HepG2 (cell line): ENCODE measurements around the gene CAPZA2. TPM values are rescaled to one million over a fixed set of nuclear protein-coding genes. Genes with fewer than 3 reads are reported as not detected.

Experiments
- DNMT1 ChIP-seq: sonication (generic); formaldehyde crosslinking; IDR thresholded peaks from 2 replicates; pipeline ENCODE4 v1.5.1; 2020; ENCODE audit warnings: mild to moderate bottlenecking, missing genetic modification reagents
- FOXK1 ChIP-seq: sonication (generic); formaldehyde crosslinking; IDR thresholded peaks from 2 replicates; pipeline ENCODE4 v1.4.0; 2020; ENCODE audit warnings: low read depth, missing genetic modification reagents, borderline replicate concordance
- KDM5B ChIP-seq: sonication (generic); formaldehyde crosslinking; IDR thresholded peaks from 2 replicates; pipeline ENCODE4 v1.4.0; 2020; ENCODE audit warnings: missing genetic modification reagents, mild to moderate bottlenecking, borderline replicate concordance
- polyA plus RNA-seq, 8 experiments: library from polyadenylated mRNA; depleted of rRNA in 3 of 8; stranded (reverse) in 7 of 8; unstranded in 1 of 8; fragments of >200 nt; fragmentation: Illumina TruSeq in 4 of 8; extraction: Trizol in 4 of 8; gene quantifications; 2 replicates each; pipeline versions ENCODE4 v1.2.1 to v1.2.3, GENCODE V29; 2011 to 2016; ENCODE audit warnings: low read depth in 4 of 8, missing spikeins in 1 of 8, mixed read lengths in 1 of 8; ENCODE audit not compliant: insufficient read depth in 1 of 8
- total RNA-seq, 5 experiments: library from RNA; depleted of rRNA; stranded (reverse); fragments of >200 nt; fragmentation: Illumina TruSeq; extraction: Trizol; gene quantifications; 2 replicates each; pipeline ENCODE4 v1.2.3, GENCODE V29; 2016; ENCODE audit warnings: low read depth in 1 of 5
- TF ChIP-seq, protein P1 (sequence below): sonication (generic); formaldehyde crosslinking; IDR thresholded peaks from 2 replicates; pipeline ENCODE4 v1.8.1; 2023; ENCODE audit warnings: mild to moderate bottlenecking, moderate library complexity, missing genetic modification reagents
- TF ChIP-seq, protein P2 (sequence below): sonication (generic); formaldehyde crosslinking; IDR thresholded peaks from 2 replicates; pipeline ENCODE4 v1.4.0; 2020; ENCODE audit warnings: low read depth, mild to moderate bottlenecking, missing genetic modification reagents
- TF ChIP-seq, protein P3 (sequence below): sonication (generic); formaldehyde crosslinking; IDR thresholded peaks from 2 replicates; pipeline ENCODE4 v1.4.0; 2020; ENCODE audit warnings: mild to moderate bottlenecking, missing genetic modification reagents, borderline replicate concordance
- TF ChIP-seq, protein P4 (sequence below): sonication (generic); formaldehyde crosslinking; IDR thresholded peaks from 2 replicates; pipeline ENCODE4 v1.4.0; 2020; ENCODE audit warnings: missing genetic modification reagents, borderline replicate concordance
- TF ChIP-seq, protein P5 (sequence below), 2 experiments: sonication (generic) in 1 of 2; formaldehyde crosslinking in 1 of 2; IDR thresholded peaks; 2 replicates each; pipeline versions ENCODE4 v1.6.1 to v1.9.0; 2014 to 2022; ENCODE audit warnings: antibody characterized with exemption in 1 of 2, borderline replicate concordance in 1 of 2, inconsistent platforms in 1 of 2, low read depth in 1 of 2, missing genetic modification reagents in 1 of 2

The CAPZA2 gene
- total and polyA plus RNA-seq, 2 of the 13 experiments (the other 11 are each of a cell fraction or from before 2014, with no cell fraction given): 38.4 to 199 TPM

DNA sequence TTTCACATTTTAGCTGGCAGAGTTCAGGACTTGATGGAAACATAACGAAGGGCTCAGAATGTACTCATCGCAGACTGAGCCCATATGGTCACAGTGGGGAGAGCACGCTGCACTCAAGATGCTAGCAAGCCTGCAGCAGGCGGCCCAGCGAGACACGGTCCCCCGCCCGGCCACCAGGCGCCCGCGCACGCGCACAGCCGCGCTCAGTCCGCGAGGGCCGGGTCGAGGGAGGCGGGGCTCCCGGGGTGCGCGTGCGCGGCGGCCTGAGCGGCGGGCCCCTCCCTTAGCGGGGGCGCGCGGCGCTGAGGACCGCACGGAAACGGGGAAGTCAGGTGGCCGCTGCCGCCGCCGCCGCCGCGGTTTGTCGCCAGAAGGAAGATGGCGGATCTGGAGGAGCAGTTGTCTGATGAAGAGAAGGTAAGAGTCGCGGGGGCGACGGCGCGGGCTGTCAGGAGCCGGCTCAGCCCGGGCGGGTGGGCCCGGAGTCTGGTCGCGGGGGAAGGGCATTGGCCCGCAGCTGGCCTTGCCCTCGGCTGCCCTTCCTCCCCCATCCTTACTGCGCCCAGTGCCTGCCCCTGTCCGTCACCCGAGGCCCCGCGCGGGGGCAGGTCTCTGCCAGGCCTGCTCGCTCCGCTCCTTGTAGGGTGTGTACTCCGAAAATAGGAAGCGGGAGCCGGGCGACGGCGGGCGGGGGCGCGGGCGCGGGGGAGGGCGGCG is at the start of gene CAPZA2 (continued):
- TF ChIP-seq, protein P1, sequence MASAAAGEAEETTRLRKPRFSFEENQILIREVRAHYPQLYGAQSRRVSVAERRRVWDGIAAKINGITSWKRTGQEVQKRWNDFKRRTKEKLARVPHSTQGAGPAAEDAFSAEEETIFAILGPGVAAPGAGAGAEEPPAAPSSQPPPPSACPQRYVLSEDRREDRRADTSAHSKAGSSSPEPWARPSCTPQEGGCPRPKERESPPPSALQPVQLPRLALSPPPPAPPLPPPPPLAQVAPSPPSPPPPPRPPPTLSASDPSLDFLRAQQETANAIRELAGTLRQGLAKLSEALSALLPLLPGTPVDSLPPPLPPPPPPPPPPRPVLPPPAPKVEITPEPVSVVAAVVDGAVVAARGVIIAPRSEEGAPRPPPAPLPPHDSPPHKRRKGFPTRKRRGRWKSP (CRISPR knock-in tag): peak; percentile 77; the same call in 1 of the 2 replicates
- TF ChIP-seq, protein P2, sequence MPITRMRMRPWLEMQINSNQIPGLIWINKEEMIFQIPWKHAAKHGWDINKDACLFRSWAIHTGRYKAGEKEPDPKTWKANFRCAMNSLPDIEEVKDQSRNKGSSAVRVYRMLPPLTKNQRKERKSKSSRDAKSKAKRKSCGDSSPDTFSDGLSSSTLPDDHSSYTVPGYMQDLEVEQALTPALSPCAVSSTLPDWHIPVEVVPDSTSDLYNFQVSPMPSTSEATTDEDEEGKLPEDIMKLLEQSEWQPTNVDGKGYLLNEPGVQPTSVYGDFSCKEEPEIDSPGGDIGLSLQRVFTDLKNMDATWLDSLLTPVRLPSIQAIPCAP (CRISPR knock-in tag): no peak
- TF ChIP-seq, protein P3, sequence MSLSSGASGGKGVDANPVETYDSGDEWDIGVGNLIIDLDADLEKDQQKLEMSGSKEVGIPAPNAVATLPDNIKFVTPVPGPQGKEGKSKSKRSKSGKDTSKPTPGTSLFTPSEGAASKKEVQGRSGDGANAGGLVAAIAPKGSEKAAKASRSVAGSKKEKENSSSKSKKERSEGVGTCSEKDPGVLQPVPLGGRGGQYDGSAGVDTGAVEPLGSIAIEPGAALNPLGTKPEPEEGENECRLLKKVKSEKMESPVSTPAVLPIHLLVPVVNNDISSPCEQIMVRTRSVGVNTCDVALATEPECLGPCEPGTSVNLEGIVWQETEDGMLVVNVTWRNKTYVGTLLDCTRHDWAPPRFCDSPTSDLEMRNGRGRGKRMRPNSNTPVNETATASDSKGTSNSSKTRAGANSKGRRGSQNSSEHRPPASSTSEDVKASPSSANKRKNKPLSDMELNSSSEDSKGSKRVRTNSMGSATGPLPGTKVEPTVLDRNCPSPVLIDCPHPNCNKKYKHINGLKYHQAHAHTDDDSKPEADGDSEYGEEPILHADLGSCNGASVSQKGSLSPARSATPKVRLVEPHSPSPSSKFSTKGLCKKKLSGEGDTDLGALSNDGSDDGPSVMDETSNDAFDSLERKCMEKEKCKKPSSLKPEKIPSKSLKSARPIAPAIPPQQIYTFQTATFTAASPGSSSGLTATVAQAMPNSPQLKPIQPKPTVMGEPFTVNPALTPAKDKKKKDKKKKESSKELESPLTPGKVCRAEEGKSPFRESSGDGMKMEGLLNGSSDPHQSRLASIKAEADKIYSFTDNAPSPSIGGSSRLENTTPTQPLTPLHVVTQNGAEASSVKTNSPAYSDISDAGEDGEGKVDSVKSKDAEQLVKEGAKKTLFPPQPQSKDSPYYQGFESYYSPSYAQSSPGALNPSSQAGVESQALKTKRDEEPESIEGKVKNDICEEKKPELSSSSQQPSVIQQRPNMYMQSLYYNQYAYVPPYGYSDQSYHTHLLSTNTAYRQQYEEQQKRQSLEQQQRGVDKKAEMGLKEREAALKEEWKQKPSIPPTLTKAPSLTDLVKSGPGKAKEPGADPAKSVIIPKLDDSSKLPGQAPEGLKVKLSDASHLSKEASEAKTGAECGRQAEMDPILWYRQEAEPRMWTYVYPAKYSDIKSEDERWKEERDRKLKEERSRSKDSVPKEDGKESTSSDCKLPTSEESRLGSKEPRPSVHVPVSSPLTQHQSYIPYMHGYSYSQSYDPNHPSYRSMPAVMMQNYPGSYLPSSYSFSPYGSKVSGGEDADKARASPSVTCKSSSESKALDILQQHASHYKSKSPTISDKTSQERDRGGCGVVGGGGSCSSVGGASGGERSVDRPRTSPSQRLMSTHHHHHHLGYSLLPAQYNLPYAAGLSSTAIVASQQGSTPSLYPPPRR (CRISPR knock-in tag): no peak
- TF ChIP-seq KDM5B (CRISPR knock-in tag) (peak; percentile 83), DNMT1 (peak; percentile 60; the same call in 1 of the 2 replicates), FOXK1 (CRISPR knock-in tag) (peak; percentile 40; the same call in 1 of the 2 replicates)
- TF ChIP-seq, protein P4, sequence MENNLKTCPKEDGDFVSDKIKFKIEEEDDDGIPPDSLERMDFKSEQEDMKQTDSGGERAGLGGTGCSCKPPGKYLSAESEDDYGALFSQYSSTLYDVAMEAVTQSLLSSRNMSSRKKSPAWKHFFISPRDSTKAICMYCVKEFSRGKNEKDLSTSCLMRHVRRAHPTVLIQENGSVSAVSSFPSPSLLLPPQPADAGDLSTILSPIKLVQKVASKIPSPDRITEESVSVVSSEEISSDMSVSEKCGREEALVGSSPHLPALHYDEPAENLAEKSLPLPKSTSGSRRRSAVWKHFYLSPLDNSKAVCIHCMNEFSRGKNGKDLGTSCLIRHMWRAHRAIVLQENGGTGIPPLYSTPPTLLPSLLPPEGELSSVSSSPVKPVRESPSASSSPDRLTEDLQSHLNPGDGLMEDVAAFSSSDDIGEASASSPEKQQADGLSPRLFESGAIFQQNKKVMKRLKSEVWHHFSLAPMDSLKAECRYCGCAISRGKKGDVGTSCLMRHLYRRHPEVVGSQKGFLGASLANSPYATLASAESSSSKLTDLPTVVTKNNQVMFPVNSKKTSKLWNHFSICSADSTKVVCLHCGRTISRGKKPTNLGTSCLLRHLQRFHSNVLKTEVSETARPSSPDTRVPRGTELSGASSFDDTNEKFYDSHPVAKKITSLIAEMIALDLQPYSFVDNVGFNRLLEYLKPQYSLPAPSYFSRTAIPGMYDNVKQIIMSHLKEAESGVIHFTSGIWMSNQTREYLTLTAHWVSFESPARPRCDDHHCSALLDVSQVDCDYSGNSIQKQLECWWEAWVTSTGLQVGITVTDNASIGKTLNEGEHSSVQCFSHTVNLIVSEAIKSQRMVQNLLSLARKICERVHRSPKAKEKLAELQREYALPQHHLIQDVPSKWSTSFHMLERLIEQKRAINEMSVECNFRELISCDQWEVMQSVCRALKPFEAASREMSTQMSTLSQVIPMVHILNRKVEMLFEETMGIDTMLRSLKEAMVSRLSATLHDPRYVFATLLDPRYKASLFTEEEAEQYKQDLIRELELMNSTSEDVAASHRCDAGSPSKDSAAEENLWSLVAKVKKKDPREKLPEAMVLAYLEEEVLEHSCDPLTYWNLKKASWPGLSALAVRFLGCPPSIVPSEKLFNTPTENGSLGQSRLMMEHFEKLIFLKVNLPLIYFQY (CRISPR knock-in tag): peak; percentile 71; the same call in 1 of the 2 replicates
- TF ChIP-seq, protein P5, sequence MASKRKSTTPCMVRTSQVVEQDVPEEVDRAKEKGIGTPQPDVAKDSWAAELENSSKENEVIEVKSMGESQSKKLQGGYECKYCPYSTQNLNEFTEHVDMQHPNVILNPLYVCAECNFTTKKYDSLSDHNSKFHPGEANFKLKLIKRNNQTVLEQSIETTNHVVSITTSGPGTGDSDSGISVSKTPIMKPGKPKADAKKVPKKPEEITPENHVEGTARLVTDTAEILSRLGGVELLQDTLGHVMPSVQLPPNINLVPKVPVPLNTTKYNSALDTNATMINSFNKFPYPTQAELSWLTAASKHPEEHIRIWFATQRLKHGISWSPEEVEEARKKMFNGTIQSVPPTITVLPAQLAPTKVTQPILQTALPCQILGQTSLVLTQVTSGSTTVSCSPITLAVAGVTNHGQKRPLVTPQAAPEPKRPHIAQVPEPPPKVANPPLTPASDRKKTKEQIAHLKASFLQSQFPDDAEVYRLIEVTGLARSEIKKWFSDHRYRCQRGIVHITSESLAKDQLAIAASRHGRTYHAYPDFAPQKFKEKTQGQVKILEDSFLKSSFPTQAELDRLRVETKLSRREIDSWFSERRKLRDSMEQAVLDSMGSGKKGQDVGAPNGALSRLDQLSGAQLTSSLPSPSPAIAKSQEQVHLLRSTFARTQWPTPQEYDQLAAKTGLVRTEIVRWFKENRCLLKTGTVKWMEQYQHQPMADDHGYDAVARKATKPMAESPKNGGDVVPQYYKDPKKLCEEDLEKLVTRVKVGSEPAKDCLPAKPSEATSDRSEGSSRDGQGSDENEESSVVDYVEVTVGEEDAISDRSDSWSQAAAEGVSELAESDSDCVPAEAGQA (IDR thresholded peaks at IDR 0.05; ENCODE audit: low read depth): no peak
- TF ChIP-seq, protein P5 (CRISPR knock-in tag; IDR thresholded peaks at IDR 0.05; ENCODE audit: borderline replicate concordance): peak; percentile 4; the same call in 1 of the 2 replicates
